Measurements from ENCODE around the gene HLA-C. TPM values are rescaled to one million over a fixed set of nuclear protein-coding genes. Genes with fewer than 3 reads are reported as not detected.
A peak's percentile ranks its signal among the peaks of the same experiment; 100 is the strongest.

The HLA-C gene
- total RNA-seq, 1 donor = 489 TPM

DNA sequence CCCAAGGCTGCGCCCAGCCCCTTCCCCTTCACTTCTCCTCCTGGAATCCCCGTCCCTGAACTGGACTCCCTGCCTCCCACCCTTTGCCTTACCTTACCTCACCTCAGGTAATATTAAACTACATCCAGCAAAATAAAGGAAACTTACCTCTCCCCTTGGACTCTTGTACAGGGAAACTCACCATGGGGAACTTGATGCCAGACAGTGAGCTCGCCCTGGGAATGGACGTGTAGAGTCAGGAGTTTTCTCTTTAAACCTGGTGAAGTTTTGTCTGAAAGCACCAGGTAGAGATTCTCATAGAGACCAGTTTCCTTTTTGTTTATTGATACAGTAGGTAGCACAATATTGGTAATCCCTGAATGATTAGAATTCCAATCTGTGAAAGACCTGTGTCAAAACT lies 544 bp upstream of the HLA-C start:
- Histone ChIP-seq H2AFZ (ENCODE audit: low read length) (peak overlapping the region; percentile 80), H3K9me3 (ENCODE audit: low read depth, low read length) (no peaks in the 10 kb centered on the region), H3K4me2 (ENCODE audit: insufficient read depth, low read length) (peak overlapping the region; percentile 89), H3K79me2 (ENCODE audit: insufficient read depth, low read length) (peaks cover 5% of the 10 kb centered on the region), H3K27ac (ENCODE audit: low read depth, low read length) (peak overlapping the region; percentile 74), H4K20me1 (ENCODE audit: insufficient read depth, low read length) (peaks cover 9% of the 10 kb centered on the region), H3K36me3 (ENCODE audit: insufficient read depth, low read length) (peaks cover 9% of the 10 kb centered on the region), H3K27me3 (ENCODE audit: insufficient read depth, low read length) (peaks cover 22% of the 10 kb centered on the region), H3K4me3 (ENCODE audit: insufficient read depth, low read length) (peak overlapping the region; percentile 84), H3K4me1 (ENCODE audit: insufficient read depth, low read length) (peaks cover 3% of the 10 kb centered on the region)
- TF ChIP-seq, protein P1, sequence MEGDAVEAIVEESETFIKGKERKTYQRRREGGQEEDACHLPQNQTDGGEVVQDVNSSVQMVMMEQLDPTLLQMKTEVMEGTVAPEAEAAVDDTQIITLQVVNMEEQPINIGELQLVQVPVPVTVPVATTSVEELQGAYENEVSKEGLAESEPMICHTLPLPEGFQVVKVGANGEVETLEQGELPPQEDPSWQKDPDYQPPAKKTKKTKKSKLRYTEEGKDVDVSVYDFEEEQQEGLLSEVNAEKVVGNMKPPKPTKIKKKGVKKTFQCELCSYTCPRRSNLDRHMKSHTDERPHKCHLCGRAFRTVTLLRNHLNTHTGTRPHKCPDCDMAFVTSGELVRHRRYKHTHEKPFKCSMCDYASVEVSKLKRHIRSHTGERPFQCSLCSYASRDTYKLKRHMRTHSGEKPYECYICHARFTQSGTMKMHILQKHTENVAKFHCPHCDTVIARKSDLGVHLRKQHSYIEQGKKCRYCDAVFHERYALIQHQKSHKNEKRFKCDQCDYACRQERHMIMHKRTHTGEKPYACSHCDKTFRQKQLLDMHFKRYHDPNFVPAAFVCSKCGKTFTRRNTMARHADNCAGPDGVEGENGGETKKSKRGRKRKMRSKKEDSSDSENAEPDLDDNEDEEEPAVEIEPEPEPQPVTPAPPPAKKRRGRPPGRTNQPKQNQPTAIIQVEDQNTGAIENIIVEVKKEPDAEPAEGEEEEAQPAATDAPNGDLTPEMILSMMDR (IDR thresholded peaks at IDR 0.05; ENCODE audit: extremely low read depth, low read depth, low read length) = no peak
- DNase-seq (ENCODE audit: insufficient read length, low spot score, missing footprints) = no peak

GRCh38 chr6:31270788-31271640 lies 878 bp downstream of the HLA-C start:
- Histone ChIP-seq H3K27me3 (ENCODE audit: insufficient read depth, low read length) (peaks cover 9% of the 10 kb centered on the region), H4K20me1 (ENCODE audit: insufficient read depth, low read length) (peaks cover 9% of the 10 kb centered on the region), H2AFZ (ENCODE audit: low read length) (peak overlapping the region; percentile 80), H3K9me3 (ENCODE audit: low read depth, low read length) (no peaks in the 10 kb centered on the region), H3K27ac (ENCODE audit: low read depth, low read length) (peak overlapping the region; percentile 74), H3K4me1 (ENCODE audit: insufficient read depth, low read length) (peaks cover 3% of the 10 kb centered on the region), H3K4me2 (ENCODE audit: insufficient read depth, low read length) (peak overlapping the region; percentile 89), H3K36me3 (ENCODE audit: insufficient read depth, low read length) (peaks cover 9% of the 10 kb centered on the region), H3K79me2 (ENCODE audit: insufficient read depth, low read length) (peaks cover 5% of the 10 kb centered on the region), H3K4me3 (ENCODE audit: insufficient read depth, low read length) (peak overlapping the region; percentile 84)
- TF ChIP-seq, protein P1 (IDR thresholded peaks at IDR 0.05; ENCODE audit: extremely low read depth, low read depth, low read length) = no peak
- peak; percentile 85 for DNase-seq (ENCODE audit: insufficient read length, low spot score, missing footprints)

GRCh38 chr6:31268836-31269235 lies 3.1 kb downstream of the HLA-C start:
- no peak overlapping the region for H3K4me2 ChIP-seq (ENCODE audit: insufficient read depth, low read length)

GRCh38 chr6:31268369-31268765 lies 3.5 kb downstream of the HLA-C start:
- Histone ChIP-seq H3K36me3 (ENCODE audit: insufficient read depth, low read length) (peaks cover 9% of the 10 kb centered on the region), H4K20me1 (ENCODE audit: insufficient read depth, low read length) (peaks cover 9% of the 10 kb centered on the region)

More at GRCh38 chr6:31268836-31269235, 3.1 kb downstream of the HLA-C start:
- Histone ChIP-seq H3K9me3 (ENCODE audit: low read depth, low read length) (no peaks in the 10 kb centered on the region), H2AFZ (ENCODE audit: low read length) (no peak overlapping the region), H3K27ac (ENCODE audit: low read depth, low read length) (no peak overlapping the region), H3K79me2 (ENCODE audit: insufficient read depth, low read length) (peaks cover 5% of the 10 kb centered on the region), H4K20me1 (ENCODE audit: insufficient read depth, low read length) (peaks cover 9% of the 10 kb centered on the region), H3K4me1 (ENCODE audit: insufficient read depth, low read length) (peaks cover 3% of the 10 kb centered on the region), H3K4me3 (ENCODE audit: insufficient read depth, low read length) (no peak overlapping the region), H3K27me3 (ENCODE audit: insufficient read depth, low read length) (no peaks in the 10 kb centered on the region), H3K36me3 (ENCODE audit: insufficient read depth, low read length) (peaks cover 9% of the 10 kb centered on the region)
- DNase-seq (ENCODE audit: insufficient read length, low spot score, missing footprints) = no peak
- TF ChIP-seq, protein P1 (IDR thresholded peaks at IDR 0.05; ENCODE audit: extremely low read depth, low read depth, low read length) = no peak

More at GRCh38 chr6:31268369-31268765, 3.5 kb downstream of the HLA-C start:
- peaks cover 3% of the 10 kb centered on the region for H3K4me1 ChIP-seq (ENCODE audit: insufficient read depth, low read length)
- no peaks in the 10 kb centered on the region for H3K9me3 ChIP-seq (ENCODE audit: low read depth, low read length)
- H3K27me3 ChIP-seq (ENCODE audit: insufficient read depth, low read length) = no peaks in the 10 kb centered on the region
- TF ChIP-seq, protein P1 (IDR thresholded peaks at IDR 0.05; ENCODE audit: extremely low read depth, low read depth, low read length) = no peak
- peaks cover 5% of the 10 kb centered on the region for H3K79me2 ChIP-seq (ENCODE audit: insufficient read depth, low read length)
- H3K4me2 ChIP-seq (ENCODE audit: insufficient read depth, low read length) = no peak overlapping the region
- no peak overlapping the region for H3K4me3 ChIP-seq (ENCODE audit: insufficient read depth, low read length)
- no peak overlapping the region for H2AFZ ChIP-seq (ENCODE audit: low read length)
- no peak for DNase-seq (ENCODE audit: insufficient read length, low spot score, missing footprints)
- no peak overlapping the region for H3K27ac ChIP-seq (ENCODE audit: low read depth, low read length)

Measured in osteoblast (primary cell).